HG02763 (cell line): ENCODE data around the gene ADAMTS20.

Experiments
- ATAC-seq: cut with Tn5 transposase; IDR thresholded peaks from one replicate; pipeline ENCODE4 v1.9.1; 2021; ENCODE audit warnings: mild to moderate bottlenecking, moderate library complexity; ENCODE audit not compliant: unreplicated experiment

ADAMTS20 gene

DNA sequence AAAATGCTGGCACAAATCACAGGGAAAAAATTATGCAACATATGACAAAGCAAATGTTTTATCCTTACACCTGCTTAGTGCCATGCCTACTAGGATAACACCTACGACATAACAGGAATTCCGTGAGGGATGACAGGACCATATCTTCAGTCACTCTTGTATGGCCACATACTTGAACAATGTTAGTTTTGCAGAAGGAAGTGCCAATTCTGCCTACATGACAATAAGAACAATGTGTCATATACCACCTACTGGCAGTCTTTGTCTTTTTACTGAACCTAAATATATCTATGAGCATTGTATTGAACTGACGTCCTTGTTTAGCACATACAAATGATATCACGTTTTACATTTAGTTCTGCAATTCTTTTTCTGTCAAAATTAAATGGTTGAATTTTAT is 234.0 kb downstream of the ADAMTS20 start:
- no peak for ATAC-seq

DNA sequence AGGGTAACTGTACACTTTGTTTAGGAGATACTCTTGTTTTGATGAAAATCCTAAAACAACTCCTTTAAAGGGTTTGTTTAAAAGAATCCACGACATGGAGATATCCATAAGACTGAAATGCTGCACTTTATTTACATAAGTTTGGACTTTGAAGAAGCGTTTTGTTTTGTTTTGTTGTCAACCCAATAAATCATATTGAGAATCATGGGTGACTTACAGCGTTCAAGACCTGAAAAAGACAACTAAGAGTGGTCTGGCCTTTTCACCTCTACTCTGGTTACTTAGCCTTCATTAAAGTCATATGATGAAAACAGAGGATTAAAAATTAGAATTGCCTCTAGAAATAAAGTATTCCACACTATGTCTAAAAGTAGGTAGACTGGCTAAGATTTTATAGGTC is 234.8 kb downstream of the ADAMTS20 start:
- ATAC-seq, result no peak

DNA sequence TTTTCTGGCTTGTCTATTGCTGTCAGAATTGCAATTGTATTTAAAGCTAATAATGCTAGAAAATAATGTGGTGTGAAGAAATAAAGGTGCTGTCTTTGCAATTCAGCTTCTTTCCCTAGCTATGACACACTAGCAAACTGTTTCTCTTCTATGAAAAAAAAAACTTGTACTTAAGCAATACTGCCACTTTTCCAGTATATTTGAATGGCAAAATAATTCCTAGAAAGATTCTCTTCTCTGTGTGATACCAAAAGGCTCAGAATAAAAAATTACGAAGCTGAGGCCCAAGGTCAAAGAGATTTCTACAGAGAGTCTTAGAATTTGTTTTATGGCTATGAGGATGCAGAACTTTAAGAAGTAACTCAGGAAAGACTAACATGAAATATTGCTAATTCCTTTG is 235.5 kb downstream of the ADAMTS20 start:
- no peak for ATAC-seq

DNA sequence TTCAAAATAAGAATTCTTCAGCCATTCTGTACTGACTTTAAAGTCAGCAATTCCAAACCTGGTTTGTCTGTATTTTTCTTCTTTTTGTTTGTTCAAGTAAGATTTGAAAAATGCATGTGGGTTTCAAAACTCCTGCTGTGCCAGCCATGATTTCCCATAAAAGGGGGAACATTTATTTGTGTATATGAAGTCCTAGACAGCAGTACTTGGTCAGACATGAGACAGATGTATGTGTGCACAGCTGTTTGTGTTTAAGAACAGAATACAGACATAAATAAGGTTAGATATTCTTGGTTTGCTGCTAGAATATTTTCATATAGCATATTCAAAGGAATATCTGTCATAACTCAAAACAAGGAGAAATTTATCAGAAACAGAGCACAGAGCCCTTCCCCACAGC is 236.0 kb downstream of the ADAMTS20 start:
- ATAC-seq, result no peak

DNA sequence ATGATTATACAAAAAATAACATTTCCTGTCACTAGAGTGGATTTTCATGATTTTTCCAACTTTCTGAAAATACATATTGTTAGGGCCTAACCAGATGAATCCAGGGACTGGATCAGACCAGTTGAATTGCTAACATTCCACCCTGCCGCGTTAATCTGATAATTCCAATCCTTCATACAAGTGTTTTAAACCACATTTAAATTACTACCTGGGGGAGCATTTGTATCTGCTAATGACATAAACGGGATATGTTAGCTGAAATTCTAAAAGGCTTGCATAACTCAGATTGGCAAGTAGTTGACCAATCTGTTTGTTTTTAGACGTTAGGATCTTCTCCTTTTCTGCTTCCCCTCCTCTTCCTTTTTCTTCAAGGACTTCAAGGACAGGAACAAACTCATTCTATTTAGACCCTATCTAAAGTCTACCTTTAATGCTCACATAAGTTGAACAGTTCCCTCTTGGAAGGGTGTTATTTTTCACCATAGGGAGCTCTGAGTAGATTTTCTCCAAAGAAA is 239.0 kb downstream of the ADAMTS20 start:
- no peak for ATAC-seq

DNA sequence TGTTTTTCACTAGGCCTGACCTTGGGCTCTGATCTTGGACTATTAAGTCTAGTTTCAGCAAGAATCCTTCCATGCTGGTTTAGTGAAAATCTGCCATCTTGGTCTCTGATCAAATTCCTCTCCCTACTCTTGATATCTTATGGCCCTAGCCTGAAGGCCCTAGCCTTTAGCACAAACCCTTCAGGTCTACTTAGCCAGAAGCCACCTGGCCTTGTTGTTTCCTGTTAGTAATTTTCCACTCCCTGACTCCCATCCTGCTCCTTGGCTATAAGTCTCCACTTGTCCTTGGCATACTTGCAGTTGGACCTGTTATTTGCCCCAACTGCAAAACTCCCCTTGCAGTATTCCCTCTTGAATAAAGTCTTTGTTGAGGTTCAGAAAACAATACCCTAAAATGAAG is 241.4 kb downstream of the ADAMTS20 start:
- no peak for ATAC-seq

DNA sequence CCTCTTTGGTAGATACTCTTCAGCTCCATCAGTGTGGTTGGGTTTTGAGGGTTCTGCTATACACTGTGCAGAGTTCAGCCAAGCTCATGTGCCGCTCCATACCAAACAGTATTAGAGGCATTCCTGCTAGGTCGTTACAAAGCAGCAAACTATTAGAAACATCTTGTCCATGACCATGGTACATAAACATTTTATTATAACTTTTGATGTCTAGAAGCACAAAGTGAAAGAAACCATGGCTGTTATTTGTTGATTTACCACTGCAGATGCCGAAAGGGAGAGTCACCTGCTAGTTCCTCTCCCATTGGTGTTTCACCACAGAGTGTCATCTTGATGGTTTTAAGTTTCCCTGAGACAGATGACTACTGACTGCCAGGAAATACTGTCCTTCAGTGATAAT is 242.0 kb downstream of the ADAMTS20 start:
- no peak for ATAC-seq

DNA sequence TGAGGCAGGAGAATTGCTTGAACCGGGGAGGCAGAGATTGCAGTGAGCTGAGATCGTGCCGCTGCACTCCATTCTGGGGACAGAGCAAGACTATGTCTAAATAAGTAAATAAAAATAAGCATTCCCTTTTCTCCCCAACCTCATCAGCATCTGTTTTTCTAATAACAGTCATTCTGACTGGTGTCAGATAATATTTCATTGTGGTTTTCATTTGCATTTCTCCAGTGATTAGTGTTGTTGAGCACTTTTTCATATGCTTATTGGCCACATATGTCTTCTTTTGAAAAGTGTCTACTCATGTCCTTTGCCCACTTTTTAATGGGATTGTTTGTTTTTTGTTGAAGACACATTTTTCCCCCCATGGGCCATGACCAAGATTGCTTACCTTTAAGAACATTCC is 243.2 kb downstream of the ADAMTS20 start:
- no peak for ATAC-seq

DNA sequence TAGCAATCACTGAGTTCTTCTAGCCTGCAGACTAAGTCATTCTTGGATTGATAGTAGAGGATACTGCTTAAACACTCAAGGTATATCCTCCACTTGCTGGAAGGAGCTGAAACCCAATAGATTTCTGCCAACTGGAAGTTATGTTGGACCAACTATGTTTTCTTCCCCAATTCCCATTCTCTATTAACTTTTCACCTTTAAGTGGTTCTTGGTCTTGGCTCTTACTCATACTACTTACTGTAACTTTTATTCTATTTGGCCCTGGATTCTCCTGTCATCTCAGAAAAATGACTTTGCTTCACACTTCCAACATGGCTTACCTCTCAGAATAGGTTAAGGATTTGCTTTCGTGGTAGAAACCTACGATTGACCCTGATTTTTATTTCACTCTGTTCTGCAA is 244.9 kb downstream of the ADAMTS20 start:
- ATAC-seq, result no peak

DNA sequence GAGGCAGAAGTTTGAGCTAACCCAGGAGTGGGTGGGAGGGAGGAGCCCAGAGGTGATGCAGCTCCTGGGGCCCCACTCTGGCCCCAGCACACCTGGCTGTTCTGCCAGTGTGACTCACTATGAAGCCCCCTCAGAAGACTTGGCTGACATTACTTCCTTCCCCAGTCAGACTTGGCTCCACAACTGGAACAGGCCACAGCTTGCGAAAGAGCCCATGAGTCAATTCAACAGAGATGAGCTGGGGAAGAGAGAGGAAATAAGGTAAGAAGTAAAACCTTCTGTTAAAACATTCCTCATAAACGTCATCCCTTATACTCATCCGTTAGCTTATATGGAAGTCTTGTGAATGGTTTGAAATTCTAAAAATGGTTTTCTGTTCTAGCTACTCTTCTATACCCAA is 245.9 kb downstream of the ADAMTS20 start:
- ATAC-seq, result no peak

DNA sequence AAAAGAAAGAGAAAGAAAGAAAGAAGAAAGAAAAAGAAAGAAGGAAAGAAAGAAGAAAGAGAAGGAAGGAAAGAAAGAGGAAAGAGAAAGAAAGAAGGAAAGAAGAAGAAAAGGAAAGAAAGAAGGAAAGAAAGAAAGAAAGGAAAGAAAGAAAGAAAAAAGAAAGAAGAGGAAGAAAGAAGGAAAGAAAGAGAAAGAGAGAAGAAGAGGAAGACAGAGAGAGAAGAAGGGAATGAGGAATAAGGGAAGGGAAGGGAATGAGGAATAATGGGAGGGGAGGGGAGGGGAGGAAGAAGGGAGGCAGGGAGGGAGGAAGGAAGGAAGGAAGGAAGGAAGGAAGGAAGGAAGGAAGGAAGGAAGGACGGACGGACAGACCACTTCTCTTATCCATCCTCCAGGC is 246.9 kb downstream of the ADAMTS20 start:
- ATAC-seq, result no peak
